Stimulated activated effector memory CD8-positive, alpha-beta T cell treated with anti-CD3 and anti-CD28 coated beads, Interleukin-12 subunit alpha, Interleukin-12 subunit beta, amount 100 ng/mL, for 72 hours (primary cell): ENCODE results near the gene CCDC191.

Experiments
- ATAC-seq: fragments of 150-1000 bp; cut with Tn5 transposase; 2 replicates; pipeline ENCODE4 v1.10.0; 2021
- DNase-seq, 2 donors: peaks; one replicate each; pipeline ENCODE4 v3.0.0; 2021 to 2022; ENCODE audit warnings: low spot score in 2 of 2
- H3K27ac Mint-ChIP-seq: one replicate; pipeline ENCODE4 v1.8.0; 2022; ENCODE audit warnings: mild to moderate bottlenecking, mixed read lengths
- H3K36me3 Mint-ChIP-seq: one replicate; pipeline ENCODE4 v1.8.0; 2022; ENCODE audit warnings: mild to moderate bottlenecking, mixed read lengths
- H3K4me1 Mint-ChIP-seq: one replicate; pipeline ENCODE4 v1.8.0; 2022; ENCODE audit warnings: mixed read lengths
- H3K4me3 Mint-ChIP-seq: one replicate; pipeline ENCODE4 v1.8.0; 2022; ENCODE audit warnings: mild to moderate bottlenecking, mixed read lengths
- H3K9me3 Mint-ChIP-seq: one replicate; pipeline ENCODE4 v1.8.0; 2022; ENCODE audit warnings: mixed read lengths

CCDC191 gene

DNA sequence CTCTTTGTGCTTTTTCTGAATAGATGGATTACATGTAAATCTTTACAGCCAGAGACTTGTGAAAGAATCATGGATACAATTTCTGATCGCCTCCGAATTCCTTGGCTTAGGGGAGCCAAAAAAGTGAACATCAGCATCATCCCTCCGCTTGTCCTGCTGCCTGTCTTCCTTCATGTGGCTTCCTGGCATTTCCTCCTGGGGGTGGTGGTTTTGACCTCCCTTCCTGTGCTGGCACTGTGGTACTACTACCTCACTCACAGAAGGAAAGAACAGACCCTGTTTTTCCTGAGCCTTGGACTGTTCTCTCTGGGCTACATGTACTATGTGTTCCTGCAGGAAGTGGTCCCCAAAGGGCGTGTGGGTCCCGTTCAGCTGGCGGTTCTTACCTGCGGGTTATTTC lies 102.6 kb downstream of the CCDC191 start:
- Mint-ChIP-seq H3K27ac (no peak overlapping the region), H3K36me3 (no peaks in the 10 kb centered on the region), H3K4me3 (no peak overlapping the region), H3K9me3 (no peaks in the 10 kb centered on the region), H3K4me1 (peaks cover 12% of the 10 kb centered on the region)
- ATAC-seq (no peak), DNase-seq (no peak)

GRCh38 chr3:113952921-113953320 lies 103.4 kb downstream of the CCDC191 start:
- no peaks in the 10 kb centered on the region for H3K9me3 Mint-ChIP-seq
- H3K4me1 Mint-ChIP-seq: peaks cover 15% of the 10 kb centered on the region
- no peak overlapping the region for H3K27ac Mint-ChIP-seq
- ATAC-seq (no peak), DNase-seq (no peak)
- H3K36me3 Mint-ChIP-seq: no peaks in the 10 kb centered on the region
- H3K4me3 Mint-ChIP-seq: no peak overlapping the region

DNA sequence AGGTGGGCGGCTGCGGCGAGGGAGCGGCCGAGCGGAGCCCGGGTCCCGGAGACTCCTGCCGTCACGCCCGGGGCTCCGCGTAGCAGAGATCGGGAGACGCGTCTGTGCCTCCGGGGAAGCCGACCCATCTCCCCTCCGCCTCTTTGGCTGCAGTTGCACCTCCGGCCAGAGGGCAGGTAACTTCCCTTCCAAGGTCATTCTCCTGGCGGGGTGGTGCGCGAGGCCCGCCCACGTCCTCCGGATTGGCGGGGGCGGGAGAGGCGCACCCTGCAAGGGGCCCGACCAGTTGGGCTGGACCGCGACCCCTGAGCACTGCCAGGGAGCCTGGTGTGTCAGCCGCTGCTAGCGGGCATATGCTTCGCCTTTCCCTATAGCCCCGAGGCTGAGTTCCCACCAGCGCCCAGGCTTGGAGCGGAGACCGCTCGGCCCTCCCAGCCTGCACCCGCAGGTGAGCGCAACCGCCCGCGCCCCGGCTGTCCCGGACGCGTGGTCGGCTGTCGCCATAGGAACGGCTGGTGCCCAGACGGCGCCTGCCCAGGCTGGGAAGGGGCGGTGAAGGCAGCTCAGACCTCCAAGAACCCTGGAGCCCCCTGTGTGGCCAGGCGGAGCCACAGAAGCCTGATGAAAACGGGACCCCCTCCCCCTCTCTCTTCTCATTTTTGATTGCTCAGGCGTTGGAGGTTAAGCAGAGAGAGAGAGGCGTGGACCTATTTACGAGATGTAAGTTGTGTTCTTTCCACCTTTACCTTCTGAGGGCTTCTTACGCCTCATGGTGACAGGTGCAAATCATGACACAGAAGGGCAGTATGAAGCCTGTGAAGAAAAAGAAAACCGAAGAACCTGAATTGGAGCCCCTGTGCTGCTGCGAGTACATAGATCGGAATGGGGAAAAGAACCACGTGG lies 108.1 kb downstream of the CCDC191 start:
- H3K4me3 Mint-ChIP-seq: peak overlapping the region; percentile 65
- peak; percentile 65 for ATAC-seq
- H3K9me3 Mint-ChIP-seq: no peaks in the 10 kb centered on the region
- H3K27ac Mint-ChIP-seq: no peak overlapping the region
- H3K4me1 Mint-ChIP-seq: peaks cover 8% of the 10 kb centered on the region
- no peaks in the 10 kb centered on the region for H3K36me3 Mint-ChIP-seq
- peak in 1 of 2 donors; percentile 26 for DNase-seq

DNA sequence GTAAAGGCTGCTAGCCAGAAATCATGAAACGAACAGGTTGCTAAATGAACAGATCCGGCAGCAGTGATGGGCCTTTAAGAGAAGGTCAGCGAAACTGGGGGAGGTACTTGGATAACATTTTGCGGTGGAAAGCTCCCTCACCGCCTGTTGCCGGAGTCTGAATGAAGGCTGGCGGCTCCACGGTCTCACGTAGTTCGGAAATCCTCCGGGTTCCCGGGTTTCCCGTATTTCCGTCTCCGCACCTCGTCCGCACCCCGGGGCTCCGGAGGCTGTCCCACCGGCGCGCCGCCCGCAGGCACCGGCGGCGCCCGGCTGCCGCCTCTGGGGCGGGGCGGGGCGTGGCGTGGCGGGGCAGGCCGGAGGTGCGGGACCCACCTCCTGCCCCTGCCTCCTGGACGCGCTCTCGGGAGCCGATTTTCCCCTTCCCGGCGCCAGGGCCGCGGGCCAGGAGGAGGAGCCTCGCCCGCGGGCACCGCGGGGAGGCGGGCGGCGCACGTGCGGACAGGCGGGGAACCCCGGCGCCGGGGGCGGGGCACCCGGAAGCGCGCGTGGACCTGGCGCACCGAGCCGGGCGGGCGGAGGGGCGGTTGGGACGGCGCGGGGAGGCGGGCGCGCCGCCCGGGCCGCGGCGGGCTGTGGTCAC lies 108.8 kb downstream of the CCDC191 start, which contains the start of gene ZDHHC23:
TSS of gene ZDHHC23 (plus strand) at position 642 of the 643 bp plus-strand sequence. CDS start 790 bp downstream, outside the sequence.
- DNase-seq: peak; percentile 50 to 82
- ATAC-seq: peak; percentile 79
- Mint-ChIP-seq H3K9me3 (no peaks in the 10 kb centered on the region), H3K27ac (no peak within 1 kb of the TSS), H3K4me3 (peak within 1 kb of the TSS; percentile 65), H3K4me1 (peaks cover 8% of the 10 kb centered on the region), H3K36me3 (no peaks in the 10 kb centered on the region)

- DNase-seq (no peak), ATAC-seq (no peak)
- Mint-ChIP-seq H3K36me3 (no peaks in the 10 kb centered on the region), H3K4me1 (peaks cover 8% of the 10 kb centered on the region), H3K4me3 (peak overlapping the region; percentile 65), H3K9me3 (no peaks in the 10 kb centered on the region), H3K27ac (no peak overlapping the region)
These were observed 109.5 kb downstream of the CCDC191 start for GRCh38 chr3:113946831-113947230.

GRCh38 chr3:113927556-113927955 lies 128.8 kb downstream of the CCDC191 start:
- H3K9me3 Mint-ChIP-seq: peaks cover 14% of the 10 kb centered on the region
- no peak overlapping the region for H3K4me3 Mint-ChIP-seq
- DNase-seq: no peak
- no peak for ATAC-seq
- no peaks in the 10 kb centered on the region for H3K4me1 Mint-ChIP-seq
- no peaks in the 10 kb centered on the region for H3K36me3 Mint-ChIP-seq
- no peak overlapping the region for H3K27ac Mint-ChIP-seq

- DNase-seq (no peak), ATAC-seq (no peak)
- H3K9me3 Mint-ChIP-seq: no peaks in the 10 kb centered on the region
- H3K27ac Mint-ChIP-seq: no peak overlapping the region
- H3K36me3 Mint-ChIP-seq: no peaks in the 10 kb centered on the region
- H3K4me3 Mint-ChIP-seq: no peak overlapping the region
- H3K4me1 Mint-ChIP-seq: no peaks in the 10 kb centered on the region
These were observed 141.7 kb downstream of the CCDC191 start for GRCh38 chr3:113914646-113915045.
